SW480 (cell line): ENCODE measurements around the gene VAC14.

ENCODE experiments used
- DNase-seq: peaks from one replicate; pipeline ENCODE4 v3.0.0-alpha.2; 2016; ENCODE audit warnings: low spot score

Gene VAC14

GRCh38 chr16:70692130-70692872 is 108.7 kb downstream of the VAC14 start:
- no peak for DNase-seq

- DNase-seq: no peak
Measured at GRCh38 chr16:70691223-70692129, 109.5 kb downstream of the VAC14 start.

GRCh38 chr16:70689970-70690891 is 110.7 kb downstream of the VAC14 start:
- no peak for DNase-seq

GRCh38 chr16:70689035-70689969 is 111.7 kb downstream of the VAC14 start:
- DNase-seq: peak; percentile 73

GRCh38 chr16:70688246-70688742 is 112.7 kb downstream of the VAC14 start:
- DNase-seq: no peak

DNA sequence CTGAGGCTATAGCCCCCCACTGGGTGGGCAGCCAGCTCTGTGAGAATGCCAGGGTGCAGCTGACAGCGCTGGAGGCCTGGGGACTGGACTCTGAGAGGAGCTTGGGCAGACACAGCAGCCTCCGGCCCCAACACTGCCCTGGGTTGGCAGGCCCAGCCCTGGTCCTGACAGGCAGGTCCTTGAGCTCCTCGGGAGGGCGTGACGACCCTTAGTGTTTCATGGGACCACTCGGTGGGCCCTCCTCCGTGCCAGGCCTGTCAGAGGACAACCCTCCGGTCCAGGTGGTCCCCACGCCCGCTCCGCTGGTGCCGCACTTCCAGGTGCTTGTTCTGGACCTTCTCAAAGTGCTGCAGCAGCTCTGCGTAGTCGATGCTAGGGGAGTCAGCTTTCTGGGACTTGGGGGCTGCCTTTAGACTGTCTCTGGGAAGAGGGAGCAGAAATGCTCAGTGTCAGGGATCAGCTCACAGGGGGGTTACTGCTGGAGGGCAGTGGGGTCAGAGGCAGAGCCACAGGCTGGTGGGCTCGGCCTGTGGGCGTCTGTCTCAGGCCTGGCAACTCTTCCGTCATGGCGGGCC is 113.2 kb downstream of the VAC14 start:
- no peak for DNase-seq

DNA sequence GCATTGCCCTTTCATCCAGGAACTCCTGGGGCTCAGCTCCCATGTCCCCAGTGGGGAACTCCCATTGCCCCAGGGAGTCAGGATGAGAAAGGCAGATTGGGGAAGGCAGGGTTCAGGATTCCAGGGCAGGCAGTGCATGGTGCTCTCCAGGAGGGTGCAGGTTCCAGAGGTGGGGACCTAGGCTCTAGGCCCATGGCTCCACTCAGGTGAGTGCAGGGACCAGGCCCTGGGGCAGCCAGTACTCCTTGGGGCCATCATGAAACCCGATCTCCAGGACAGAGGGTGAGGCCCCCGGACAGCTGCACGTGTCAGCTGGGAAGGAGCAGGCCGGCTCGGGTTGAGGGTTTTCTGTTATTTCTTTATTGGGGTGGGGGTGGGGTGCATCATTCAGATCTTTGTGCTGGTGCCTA is 113.9 kb downstream of the VAC14 start:
- peak; percentile 2 for DNase-seq

DNA sequence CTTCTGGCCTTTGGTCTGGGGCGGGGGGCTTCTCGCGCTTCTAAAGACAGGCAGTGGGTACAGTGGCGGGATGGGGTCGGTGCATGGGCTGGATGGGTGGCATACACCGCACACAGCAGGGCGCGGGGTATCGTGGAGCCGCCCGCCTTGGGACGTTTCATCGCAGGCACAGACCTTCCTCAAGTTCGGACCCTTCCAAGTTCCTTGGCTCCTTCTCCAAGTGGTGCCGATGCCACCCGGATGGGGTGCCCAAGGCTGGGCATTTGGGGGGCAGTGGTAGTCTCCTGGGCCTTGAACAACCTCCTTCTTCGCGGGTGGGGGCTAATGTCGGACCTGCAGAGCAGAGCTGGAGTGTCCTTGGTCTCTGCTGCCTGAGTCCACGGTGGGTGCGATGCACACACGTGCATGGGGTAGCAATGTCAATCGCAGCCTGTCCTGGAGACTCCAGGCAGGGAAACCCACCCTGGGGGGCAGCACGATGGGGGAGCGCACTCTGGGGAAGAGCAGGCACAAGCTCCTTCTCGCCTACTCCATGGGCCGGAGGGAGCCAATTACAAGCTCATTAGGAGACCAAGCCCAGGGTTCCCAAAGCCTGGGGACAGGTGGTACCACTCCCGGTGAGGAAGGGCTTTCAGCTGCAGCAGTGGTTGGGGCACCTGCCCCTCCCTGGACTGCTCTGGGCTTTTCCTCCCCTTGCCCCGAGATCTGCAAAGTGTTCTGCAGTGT is 114.4 kb downstream of the VAC14 start:
- DNase-seq: no peak

DNA sequence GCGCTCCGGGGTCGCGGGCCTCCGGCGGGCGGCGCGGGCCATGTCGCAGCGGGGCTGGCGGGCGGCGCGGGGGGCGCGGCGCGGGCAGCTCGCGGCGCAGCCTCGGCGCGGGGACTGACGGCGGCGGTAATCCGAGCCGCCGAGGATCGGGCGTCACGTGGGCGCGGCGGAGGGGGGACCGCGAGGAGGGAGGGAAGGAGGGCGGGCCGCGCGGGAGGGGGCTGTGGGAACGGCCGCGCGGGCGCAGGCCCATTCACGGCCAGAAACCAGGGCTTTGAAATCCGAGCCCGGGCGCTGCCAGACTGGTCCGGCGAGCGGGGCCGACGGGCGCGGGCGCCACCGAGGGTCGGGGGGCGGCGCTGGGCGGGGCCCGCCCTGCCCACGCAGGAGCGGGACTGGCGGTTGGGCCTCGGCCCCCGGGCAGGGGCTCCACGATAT is 115.0 kb downstream of the VAC14 start, which contains the start of gene MTSS2:
Gene MTSS2, minus strand, starts transcription at position 116 of the 438 bp plus-strand sequence. CDS start 262 bp downstream, outside the sequence.
- DNase-seq: peak; percentile 69

GRCh38 chr16:70685061-70685937 is 115.7 kb downstream of the VAC14 start:
- peak; percentile 14 for DNase-seq

DNA sequence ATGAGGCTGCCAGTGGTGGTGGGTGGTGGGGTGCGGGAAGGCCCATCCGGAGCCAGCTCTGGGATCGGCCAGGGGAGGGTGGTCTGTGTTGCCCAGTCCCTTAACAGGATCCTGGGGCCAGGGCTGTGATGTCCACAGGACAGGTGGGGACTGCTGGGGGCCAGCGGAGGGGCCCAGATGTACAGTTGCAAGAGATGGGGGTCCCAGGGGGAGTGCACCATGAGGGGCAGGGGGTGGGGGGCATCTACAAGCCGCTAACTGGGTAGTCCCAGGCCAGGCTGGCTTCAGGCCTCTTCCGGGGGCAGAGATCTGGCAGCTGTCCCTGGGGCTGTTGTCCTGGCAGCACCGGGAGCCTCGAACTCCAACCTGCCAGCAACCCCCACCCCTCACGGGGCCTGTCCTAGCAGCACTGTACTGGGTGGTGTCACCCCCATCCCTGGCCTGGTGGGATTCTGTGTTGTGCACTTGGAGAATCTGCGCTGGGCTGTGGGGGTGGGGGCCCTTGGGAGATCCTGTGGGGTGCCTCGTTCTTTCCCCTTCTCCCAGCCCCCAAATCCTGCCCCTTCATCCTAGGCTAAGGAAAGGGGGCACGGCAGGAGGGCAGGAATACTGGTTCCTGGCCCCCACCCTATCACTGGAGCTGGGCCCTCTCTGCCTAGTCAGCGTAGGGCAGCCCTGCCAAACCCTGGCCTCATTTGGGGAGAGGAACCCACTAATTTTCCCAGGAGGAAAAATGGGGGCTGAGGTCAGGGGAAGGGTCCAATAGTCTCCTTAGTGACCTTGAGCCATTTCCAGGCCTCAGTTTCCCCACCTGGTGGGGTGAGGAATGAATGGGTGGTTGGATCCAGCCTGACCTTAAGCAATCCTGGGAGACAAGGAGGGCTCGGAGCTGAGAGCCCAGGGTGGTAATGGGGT is 116.6 kb downstream of the VAC14 start:
- no peak for DNase-seq

GRCh38 chr16:70683146-70683944 is 117.6 kb downstream of the VAC14 start:
- no peak for DNase-seq

DNA sequence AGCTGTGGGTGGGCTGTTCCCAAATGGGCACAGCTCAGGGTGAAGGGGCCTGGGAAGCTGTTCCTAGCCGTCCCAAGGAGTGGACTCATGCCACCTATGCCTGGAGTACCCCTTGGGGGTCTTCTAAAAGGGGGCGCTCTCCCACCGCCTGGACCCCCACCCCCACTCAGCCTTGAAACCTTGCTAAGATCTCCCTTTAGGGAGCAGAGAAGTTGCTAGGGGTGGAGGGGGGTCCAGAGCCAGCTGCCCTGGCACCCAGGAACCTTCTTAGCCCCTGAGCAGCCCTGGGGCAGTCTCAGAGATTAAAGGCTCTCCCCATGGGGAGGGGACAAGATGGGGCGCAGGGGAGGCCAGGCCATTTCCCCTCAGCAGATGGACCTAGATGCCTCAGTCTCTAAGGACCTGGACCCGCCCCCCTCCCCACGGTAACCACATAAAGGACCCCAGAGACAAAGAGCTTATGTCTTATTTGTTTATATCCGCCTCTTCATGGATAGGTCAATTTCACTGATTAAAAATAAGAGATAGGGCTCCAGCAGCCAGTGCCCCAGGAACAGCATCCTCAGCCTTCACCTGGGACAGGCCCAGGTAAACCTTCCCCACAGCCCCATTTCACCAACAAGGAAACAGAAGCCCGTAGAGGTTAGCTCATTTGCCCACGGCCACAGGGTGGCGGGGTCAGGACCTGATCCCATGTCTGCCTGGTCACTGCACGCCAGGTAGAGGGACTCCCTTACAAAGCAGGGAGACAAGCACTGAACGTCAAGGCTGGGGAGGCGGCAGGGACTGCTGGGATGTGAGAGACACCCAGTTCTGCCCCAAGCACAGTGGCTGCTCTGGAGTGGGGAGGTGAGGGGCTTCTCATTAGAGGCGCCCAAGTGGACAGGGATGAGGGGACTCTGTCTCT is 118.5 kb downstream of the VAC14 start:
- DNase-seq: no peak

GRCh38 chr16:70681382-70682238 is 119.3 kb downstream of the VAC14 start:
- no peak for DNase-seq
